Measurements from ENCODE around the gene GSK3B. TPM values are rescaled to one million over a fixed set of nuclear protein-coding genes. Genes with fewer than 3 reads are reported as not detected.

The GSK3B gene
- polyA plus RNA-seq, 1 donor (not counting 4 experiments of a cell fraction or from before 2014, with no cell fraction given) = 73.3 TPM

DNA sequence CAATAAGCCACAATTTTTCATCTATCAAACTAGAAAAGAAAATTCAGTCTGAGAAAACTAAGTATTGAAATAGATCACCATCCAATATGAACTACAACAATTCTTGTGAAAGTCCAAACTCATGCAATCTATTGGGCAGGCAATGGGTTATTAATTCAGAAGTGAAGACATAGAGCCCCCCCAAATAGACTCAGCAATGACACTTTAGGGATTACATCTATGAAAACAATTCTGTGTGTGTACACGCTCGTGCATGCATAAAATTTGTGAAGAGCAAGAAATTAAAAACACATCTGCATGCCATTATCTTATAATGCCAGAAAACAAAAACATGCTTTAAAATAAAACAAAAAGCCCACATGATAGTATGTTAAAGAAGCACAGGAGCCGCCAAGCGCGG is 161.0 kb downstream of the GSK3B start:
- Histone ChIP-seq H3K9me1 (ENCODE audit: control insufficient read depth, extremely low read depth, insufficient read depth, low read length) (peaks cover 4% of the 10 kb centered on the region), H3K4me2 (ENCODE audit: control insufficient read depth, extremely low read depth, insufficient read depth, low read depth, low read length) (no peak overlapping the region), H3K9me3 (ENCODE audit: control insufficient read depth, low read depth, low read length) (no peaks in the 10 kb centered on the region), H3K9ac (ENCODE audit: control insufficient read depth, extremely low read depth, insufficient read depth, low read length) (no peak overlapping the region), H3K27ac (ENCODE audit: control insufficient read depth, insufficient read depth, low read length) (no peak overlapping the region), H3K36me3 (ENCODE audit: control insufficient read depth in 2 of 2, extremely low read depth in 1 of 2, insufficient read depth in 2 of 2, low read length in 2 of 2) (no peaks in the 10 kb centered on the region), H3K4me1 (ENCODE audit: control insufficient read depth, extremely low read depth, insufficient read depth, low read length) (no peaks in the 10 kb centered on the region), H2AFZ (ENCODE audit: control insufficient read depth, low read length) (no peak overlapping the region), H3K79me2 (ENCODE audit: control insufficient read depth, insufficient read depth, low read length) (peaks cover 92% of the 10 kb centered on the region), H4K20me1 (ENCODE audit: control insufficient read depth, extremely low read depth, insufficient read depth, low read length) (peaks cover 19% of the 10 kb centered on the region), H3K4me3 (ENCODE audit: control insufficient read depth in 2 of 3, extremely low read depth in 1 of 3, insufficient read depth in 2 of 3, low read depth in 1 of 3, low read length in 3 of 3) (no peak overlapping the region), H3K27me3 (ENCODE audit: control insufficient read depth, extremely low read depth, insufficient read depth, low read length) (no peaks in the 10 kb centered on the region)
- FAIRE-seq (no peak), DNase-seq (ENCODE audit: low read depth, low spot score) (no peak)
- dilution Hi-C loops (cut with MboI; ENCODE audit: extremely low pct_ligation_motif_present, low sequenced_read_pairs) = no loop called here
- TF ChIP-seq, protein P1, sequence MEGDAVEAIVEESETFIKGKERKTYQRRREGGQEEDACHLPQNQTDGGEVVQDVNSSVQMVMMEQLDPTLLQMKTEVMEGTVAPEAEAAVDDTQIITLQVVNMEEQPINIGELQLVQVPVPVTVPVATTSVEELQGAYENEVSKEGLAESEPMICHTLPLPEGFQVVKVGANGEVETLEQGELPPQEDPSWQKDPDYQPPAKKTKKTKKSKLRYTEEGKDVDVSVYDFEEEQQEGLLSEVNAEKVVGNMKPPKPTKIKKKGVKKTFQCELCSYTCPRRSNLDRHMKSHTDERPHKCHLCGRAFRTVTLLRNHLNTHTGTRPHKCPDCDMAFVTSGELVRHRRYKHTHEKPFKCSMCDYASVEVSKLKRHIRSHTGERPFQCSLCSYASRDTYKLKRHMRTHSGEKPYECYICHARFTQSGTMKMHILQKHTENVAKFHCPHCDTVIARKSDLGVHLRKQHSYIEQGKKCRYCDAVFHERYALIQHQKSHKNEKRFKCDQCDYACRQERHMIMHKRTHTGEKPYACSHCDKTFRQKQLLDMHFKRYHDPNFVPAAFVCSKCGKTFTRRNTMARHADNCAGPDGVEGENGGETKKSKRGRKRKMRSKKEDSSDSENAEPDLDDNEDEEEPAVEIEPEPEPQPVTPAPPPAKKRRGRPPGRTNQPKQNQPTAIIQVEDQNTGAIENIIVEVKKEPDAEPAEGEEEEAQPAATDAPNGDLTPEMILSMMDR (optimal IDR thresholded peaks at IDR 0.05 in 1 of 3, IDR thresholded peaks at IDR 0.05 in 1 of 3, conservative IDR thresholded peaks at IDR 0.05 in 1 of 3; ENCODE audit: extremely low read depth in 1 of 3, insufficient read depth in 2 of 3, low read length in 3 of 3) = no peak
- TF ChIP-seq EZH2 (IDR thresholded peaks at IDR 0.05; ENCODE audit: low read length) = no peak

- TF ChIP-seq, protein P1 (optimal IDR thresholded peaks at IDR 0.05 in 1 of 3, IDR thresholded peaks at IDR 0.05 in 1 of 3, conservative IDR thresholded peaks at IDR 0.05 in 1 of 3; ENCODE audit: extremely low read depth in 1 of 3, insufficient read depth in 2 of 3, low read length in 3 of 3) = no peak
- no peaks in the 10 kb centered on the region for H3K9me3 ChIP-seq (ENCODE audit: control insufficient read depth, low read depth, low read length)
- H3K27me3 ChIP-seq (ENCODE audit: control insufficient read depth, extremely low read depth, insufficient read depth, low read length) = no peaks in the 10 kb centered on the region
- dilution Hi-C loops (cut with MboI; ENCODE audit: extremely low pct_ligation_motif_present, low sequenced_read_pairs) = no loop called here
- H2AFZ ChIP-seq (ENCODE audit: control insufficient read depth, low read length) = no peak overlapping the region
- no peak overlapping the region for H3K27ac ChIP-seq (ENCODE audit: control insufficient read depth, insufficient read depth, low read length)
- H3K79me2 ChIP-seq (ENCODE audit: control insufficient read depth, insufficient read depth, low read length) = peaks cover 95% of the 10 kb centered on the region
- no peak for DNase-seq (ENCODE audit: low read depth, low spot score)
- H3K9me1 ChIP-seq (ENCODE audit: control insufficient read depth, extremely low read depth, insufficient read depth, low read length) = peaks cover 4% of the 10 kb centered on the region
- no peak overlapping the region for H3K9ac ChIP-seq (ENCODE audit: control insufficient read depth, extremely low read depth, insufficient read depth, low read length)
- H4K20me1 ChIP-seq (ENCODE audit: control insufficient read depth, extremely low read depth, insufficient read depth, low read length) = peaks cover 12% of the 10 kb centered on the region
- peaks cover 0 to 1% of the 10 kb centered on the region in 2 experiments for H3K36me3 ChIP-seq (ENCODE audit: control insufficient read depth in 2 of 2, extremely low read depth in 1 of 2, insufficient read depth in 2 of 2, low read length in 2 of 2)
- FAIRE-seq = no peak
- no peak overlapping the region for H3K4me3 ChIP-seq (ENCODE audit: control insufficient read depth in 2 of 3, extremely low read depth in 1 of 3, insufficient read depth in 2 of 3, low read depth in 1 of 3, low read length in 3 of 3)
- H3K4me1 ChIP-seq (ENCODE audit: control insufficient read depth, extremely low read depth, insufficient read depth, low read length) = no peaks in the 10 kb centered on the region
- H3K4me2 ChIP-seq (ENCODE audit: control insufficient read depth, extremely low read depth, insufficient read depth, low read depth, low read length) = no peak overlapping the region
Observed at GRCh38 chr3:119930286-119930685, 164.0 kb downstream of the GSK3B start.
